IMR-90 (cell line): ENCODE results near the gene RIMS4. TPM values are rescaled to one million over a fixed set of nuclear protein-coding genes. Genes with fewer than 3 reads are reported as not detected.

Experiments
- ATAC-seq: fragments of 200-7000 bp; cut with Tn5 transposase; 2 replicates; pipeline ENCODE4 v1.9.1; 2020; ENCODE audit warnings: low read depth, mild to moderate bottlenecking, moderate library complexity
- BruUV-seq: library from RNA; stranded (reverse); fragments of 400-500 nt; replicated peaks from 2 replicates; lab custom pipeline; 2021; lab: Mats Ljungman, UMichigan
- CTCF ChIA-PET: fragments of 300-600 bp; formaldehyde crosslinking; extraction: SDS; loops from one replicate; lab custom pipeline; 2021; ENCODE audit warnings: antibody characterized with exemption; lab: Yijun Ruan, JAX
- POLR2A ChIA-PET: fragments of 300-600 bp; sonication (Branson Sonifier 250); formaldehyde crosslinking; loops from one replicate; lab custom pipeline; 2022; ENCODE audit warnings: antibody characterized with exemption; ENCODE audit not compliant: unreplicated experiment; lab: Charles Lee
- DNase-seq: peaks from one replicate; pipeline ENCODE4 v3.0.0; 2013
- H2AFZ ChIP-seq: replicated peaks from 2 replicates; pipeline ENCODE3; 2013; ENCODE audit warnings: low read length, mild to moderate bottlenecking; ENCODE audit not compliant: poor library complexity
- H2AK5ac ChIP-seq: 2 replicates; pipeline ENCODE4 v1.6.1; 2013; ENCODE audit warnings: low read depth, low read length, inconsistent platforms
- H2AK9ac ChIP-seq: replicated peaks from 2 replicates; pipeline ENCODE3; 2013; ENCODE audit warnings: mild to moderate bottlenecking, low read depth, low read length, moderate library complexity; ENCODE audit not compliant: poor library complexity
- H2BK120ac ChIP-seq: 2 replicates; pipeline ENCODE4 v1.6.1; 2013; ENCODE audit warnings: low read depth, low read length, inconsistent platforms
- H2BK15ac ChIP-seq: 3 replicates; pipeline ENCODE4 v1.6.1; 2013; ENCODE audit warnings: low read depth, low read length, inconsistent platforms
- H2BK20ac ChIP-seq: 2 replicates; pipeline ENCODE4 v1.6.1; 2013; ENCODE audit warnings: low read depth, mild to moderate bottlenecking, inconsistent platforms, low read length, moderate library complexity
- H2BK5ac ChIP-seq: 2 replicates; pipeline ENCODE4 v1.6.1; 2013; ENCODE audit warnings: mild to moderate bottlenecking, low read depth, low read length, inconsistent platforms; ENCODE audit not compliant: poor library complexity, severe bottlenecking
- H3K14ac ChIP-seq: replicated peaks from 2 replicates; pipeline ENCODE4 v1.6.1; 2013; ENCODE audit warnings: low read depth, low read length, inconsistent platforms
- H3K18ac ChIP-seq: 2 replicates; pipeline ENCODE4 v1.6.1; 2013; ENCODE audit warnings: low read depth, low read length, control low read depth
- H3K23ac ChIP-seq: 2 replicates; pipeline ENCODE4 v1.6.1; 2013; ENCODE audit warnings: low read depth, low read length, inconsistent platforms
- H3K27ac ChIP-seq: 2 replicates; pipeline ENCODE4 v1.5.1; 2013; ENCODE audit warnings: mild to moderate bottlenecking, control low read depth, low read length; ENCODE audit not compliant: insufficient read depth
- H3K27me3 ChIP-seq: 2 replicates; pipeline ENCODE4 v1.6.1; 2013; ENCODE audit warnings: low read length; ENCODE audit not compliant: control insufficient read depth, insufficient read depth
- H3K36me3 ChIP-seq: 2 replicates; pipeline ENCODE4 v1.6.1; 2013; ENCODE audit warnings: low read length, mixed read lengths; ENCODE audit not compliant: control insufficient read depth, insufficient read depth
- H3K4ac ChIP-seq: 2 replicates; pipeline ENCODE4 v1.6.1; 2013; ENCODE audit warnings: low read depth, low read length, inconsistent platforms
- H3K4me1 ChIP-seq: 2 replicates; pipeline ENCODE4 v1.6.1; 2013; ENCODE audit warnings: low read length, mixed read lengths; ENCODE audit not compliant: control insufficient read depth, insufficient read depth
- H3K4me2 ChIP-seq: 2 replicates; pipeline ENCODE4 v1.6.1; 2013; ENCODE audit warnings: low read depth, mild to moderate bottlenecking, control low read depth, low read length, moderate library complexity
- H3K4me3 ChIP-seq: 2 replicates; pipeline ENCODE4 v1.5.1; 2013; ENCODE audit warnings: low read depth, mild to moderate bottlenecking, control low read depth, low read length, moderate library complexity; ENCODE audit not compliant: insufficient read depth
- H3K56ac ChIP-seq: 2 replicates; pipeline ENCODE4 v1.6.1; 2013; ENCODE audit warnings: low read length, inconsistent platforms; ENCODE audit not compliant: insufficient read depth; ENCODE audit errors: extremely low read depth
- H3K79me1 ChIP-seq, 2 experiments: 2 replicates each; pipeline ENCODE4 v1.6.1; 2013; ENCODE audit warnings: low read length in 2 of 2, inconsistent platforms in 1 of 2, low read depth in 1 of 2
- H3K9ac ChIP-seq: 2 replicates; pipeline ENCODE4 v1.6.1; 2013; ENCODE audit warnings: low read depth, low read length, control low read depth
- H3K9me1 ChIP-seq: 2 replicates; pipeline ENCODE4 v1.6.1; 2013; ENCODE audit warnings: low read length, inconsistent platforms; ENCODE audit not compliant: insufficient read depth
- H3K9me3 ChIP-seq: 2 replicates; pipeline ENCODE4 v1.6.1; 2013; ENCODE audit warnings: low read length; ENCODE audit not compliant: control insufficient read depth, insufficient read depth
- H4K20me1 ChIP-seq: 2 replicates; pipeline ENCODE4 v1.6.1; 2013; ENCODE audit warnings: low read length, inconsistent platforms; ENCODE audit not compliant: insufficient read depth
- H4K5ac ChIP-seq: 2 replicates; pipeline ENCODE4 v1.6.1; 2013; ENCODE audit warnings: mild to moderate bottlenecking, low read depth, low read length, control low read depth
- H4K8ac ChIP-seq, 2 experiments: 2 replicates each; pipeline ENCODE4 v1.6.1; 2013; ENCODE audit warnings: low read depth in 2 of 2, low read length in 2 of 2, control low read depth in 1 of 2, inconsistent platforms in 1 of 2
- H4K91ac ChIP-seq: 2 replicates; pipeline ENCODE4 v1.6.1; 2013; ENCODE audit warnings: low read depth, low read length, inconsistent platforms; ENCODE audit not compliant: insufficient read depth
- BHLHE40 ChIP-seq: fragments of 150-350 bp; IDR thresholded peaks from 2 replicates; pipeline ENCODE4 v1.6.1; 2016; ENCODE audit warnings: mild to moderate bottlenecking, low read depth, low read length
- CEBPB ChIP-seq: IDR thresholded peaks from 2 replicates; pipeline ENCODE4 v1.6.1; 2012; ENCODE audit warnings: low read depth, low read length, improper control_type of control experiment
- CHD1 ChIP-seq: IDR thresholded peaks from 2 replicates; pipeline ENCODE4 v1.6.1; 2012; ENCODE audit warnings: low read depth, low read length, improper control_type of control experiment
- CTCF ChIP-seq: conservative IDR thresholded peaks from 2 replicates; pipeline ENCODE4 v1.5.1; 2012; ENCODE audit warnings: mild to moderate bottlenecking, low read depth, low read length, improper control_type of control experiment
- ELK1 ChIP-seq: fragments of 150-350 bp; IDR thresholded peaks from 2 replicates; pipeline ENCODE4 v1.6.1; 2016; ENCODE audit warnings: low read depth, mild to moderate bottlenecking, low read length, moderate library complexity, borderline replicate concordance
- FOS ChIP-seq: fragments of 150-350 bp; IDR thresholded peaks from 2 replicates; pipeline ENCODE4 v1.6.1; 2016; ENCODE audit warnings: low read depth, low read length
- MAFK ChIP-seq: IDR thresholded peaks from 2 replicates; pipeline ENCODE4 v1.6.1; 2012; ENCODE audit warnings: low read depth, low read length, improper control_type of control experiment
- MAZ ChIP-seq: IDR thresholded peaks from 2 replicates; pipeline ENCODE4 v1.6.1; 2012; ENCODE audit warnings: low read depth, mild to moderate bottlenecking, low read length, improper control_type of control experiment, moderate library complexity, borderline replicate concordance
- MXI1 ChIP-seq: IDR thresholded peaks from 2 replicates; pipeline ENCODE4 v1.6.1; 2012; ENCODE audit warnings: low read depth, mild to moderate bottlenecking, low read length, moderate library complexity, borderline replicate concordance
- NFE2L2 ChIP-seq: fragments of 150-350 bp; IDR thresholded peaks from 2 replicates; pipeline ENCODE4 v1.6.1; 2016; ENCODE audit warnings: low read depth, mild to moderate bottlenecking, low read length
- POLR2A ChIP-seq: IDR thresholded peaks from 2 replicates; pipeline ENCODE4 v1.6.1; 2012; ENCODE audit warnings: mild to moderate bottlenecking, low read depth, low read length
- RAD21 ChIP-seq: IDR thresholded peaks from 2 replicates; pipeline ENCODE4 v1.6.1; 2012; ENCODE audit warnings: low read length, improper control_type of control experiment
- RCOR1 ChIP-seq: IDR thresholded peaks from 2 replicates; pipeline ENCODE4 v1.6.1; 2012; ENCODE audit warnings: mild to moderate bottlenecking, low read length, improper control_type of control experiment; ENCODE audit not compliant: insufficient replicate concordance
- RFX5 ChIP-seq: IDR thresholded peaks from 2 replicates; pipeline ENCODE4 v1.8.0; 2012; ENCODE audit warnings: low read depth, mild to moderate bottlenecking, low read length, moderate library complexity
- SMC3 ChIP-seq: fragments of 150-350 bp; IDR thresholded peaks from 2 replicates; pipeline ENCODE4 v1.6.1; 2016; ENCODE audit warnings: low read depth, mild to moderate bottlenecking, antibody characterized with exemption, low read length, moderate library complexity
- USF2 ChIP-seq: fragments of 150-350 bp; IDR thresholded peaks from 2 replicates; pipeline ENCODE4 v1.6.1; 2017; ENCODE audit warnings: mild to moderate bottlenecking, antibody characterized with exemption, low read length, low read depth
- WGBS, 2 experiments: methylation state at CpG; one replicate each; pipeline versions ENCODE4 v1.1.5 to v1.1.7; 2013; ENCODE audit warnings: missing lambda C conversion rate in 2 of 2; ENCODE audit not compliant: insufficient read length in 1 of 2; ENCODE audit errors: extremely low coverage in 2 of 2; 5-methylcytosine and 5-hydroxymethylcytosine counted together
- dilution Hi-C: fragments of 300-500 bp; cut with HindIII; formaldehyde crosslinking; loops from one replicate; pipeline ENCODE4 v1.14.3; 2018; ENCODE audit warnings: low sequenced_read_pairs; ENCODE audit not compliant: unreplicated experiment
- in situ Hi-C: fragments of 300-500 bp; cut with MboI; formaldehyde crosslinking; loops from 3 replicates; pipeline ENCODE4 v1.14.3; 2019; ENCODE audit warnings: low sequenced_read_pairs, inconsistent platforms, mixed read lengths
- intact Hi-C: fragments of 100-400 bp; cut with micrococcal nuclease; formaldehyde crosslinking; loops from 2 replicates; pipeline ENCODE4 v1.10.0; 2022
- polyA plus RNA-seq, 3 experiments: library from polyadenylated mRNA; depleted of rRNA; stranded (reverse); fragments of >200 nt; gene quantifications; 2 replicates each; pipeline ENCODE4 v1.2.3, GENCODE V29; 2012; ENCODE audit warnings: low replicate concordance in 1 of 3
- total RNA-seq: library from RNA; depleted of rRNA; stranded (reverse); fragments of >200 nt; gene quantifications from 2 replicates; pipeline ENCODE4 v1.2.3, GENCODE V29; 2012

Gene RIMS4
- total and polyA plus RNA-seq, 2 of the 4 experiments (the other 2 are of a cell fraction) = not detected

GRCh38 chr20:44850272-44850671 is 39.9 kb upstream of the RIMS4 start:
- H3K56ac ChIP-seq = no peak overlapping the region
- H3K27me3 ChIP-seq = peaks cover 1% of the 10 kb centered on the region; the same call in 1 of the 2 replicates
- TF ChIP-seq MAZ (no peak), SMC3 (no peak), USF2 (no peak), RCOR1 (no peak), ELK1 (no peak), RFX5 (no peak), BHLHE40 (no peak), MXI1 (no peak), MAFK (no peak), CTCF (no peak), FOS (no peak), NFE2L2 (no peak), POLR2A (no peak), CEBPB (no peak), CHD1 (no peak), RAD21 (no peak)
- no peak overlapping the region for H3K27ac ChIP-seq
- no peak overlapping the region for H2BK5ac ChIP-seq
- H2AK5ac ChIP-seq = no peak overlapping the region
- H3K18ac ChIP-seq = no peak overlapping the region
- no peak overlapping the region for H3K4me3 ChIP-seq
- H2BK15ac ChIP-seq = no peak overlapping the region
- no peaks in the 10 kb centered on the region for H3K79me1 ChIP-seq
- no peak overlapping the region for H4K5ac ChIP-seq
- no CpG with 5 or more reads among the region's 3 CpGs for WGBS, 2 experiments
- no peak overlapping the region for H3K14ac ChIP-seq
- ATAC-seq (no peak), DNase-seq (no peak)
- H2AK9ac ChIP-seq = no peak overlapping the region
- H3K23ac ChIP-seq = no peak overlapping the region
- no peak overlapping the region for H4K8ac ChIP-seq
- in situ Hi-C loops (loop anchor here (25.0 kb wide), 1 partner anchor 463 kb away; no protein-coding TSS in a partner anchor), dilution Hi-C loops (no loop called here), intact Hi-C loops (no loop called here)
- H3K4me1 ChIP-seq = no peaks in the 10 kb centered on the region
- H3K4me2 ChIP-seq = no peak overlapping the region
- H3K36me3 ChIP-seq = no peaks in the 10 kb centered on the region
- H4K91ac ChIP-seq = no peak overlapping the region
- H2AFZ ChIP-seq = no peak overlapping the region
- H3K9me3 ChIP-seq = no peaks in the 10 kb centered on the region
- H4K20me1 ChIP-seq = no peaks in the 10 kb centered on the region
- no peaks in the 10 kb centered on the region for H3K9me1 ChIP-seq
- ChIA-PET POLR2A (interaction anchor here (0.6 kb wide), 1 partner anchor 65 kb away, joined by 16 read pairs; no protein-coding TSS in a partner anchor), CTCF (no interaction called here)
- no peak overlapping the region for H3K4ac ChIP-seq
- H2BK20ac ChIP-seq = no peak overlapping the region
- no TSS peak for BruUV-seq
- H3K9ac ChIP-seq = no peak overlapping the region
- no peak overlapping the region for H2BK120ac ChIP-seq
